Embryonic facial prominence (tissue), 1 donor: Measurements from ENCODE around the gene ZNF423.
A peak's percentile ranks its signal among the peaks of the same experiment; 100 is the strongest.

Experiments
- DNase-seq: peaks from one replicate; pipeline ENCODE4 v3.0.0-alpha.2; 2016; ENCODE audit errors: extremely low spot score

Gene ZNF423

DNA sequence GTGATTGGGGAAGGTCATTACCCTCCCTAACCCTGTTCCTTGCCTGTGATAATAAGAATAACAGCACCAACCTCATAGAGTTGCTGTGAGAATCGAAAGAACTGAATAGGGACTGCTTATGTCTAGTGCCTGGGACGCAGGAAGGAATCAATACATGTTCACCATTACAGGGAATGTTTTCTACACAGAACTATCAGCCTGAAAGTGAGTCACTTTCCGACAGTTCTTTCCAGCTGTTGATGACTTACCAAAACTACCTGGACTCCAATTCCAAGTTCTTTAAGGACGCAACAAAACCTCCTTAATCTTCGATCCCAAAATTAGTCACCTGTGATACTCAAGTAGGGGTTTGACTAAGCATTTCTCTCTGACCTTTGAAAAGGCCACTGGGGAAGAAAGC, 29.4 kb downstream of the ZNF423 start:
- no peak for DNase-seq

DNA sequence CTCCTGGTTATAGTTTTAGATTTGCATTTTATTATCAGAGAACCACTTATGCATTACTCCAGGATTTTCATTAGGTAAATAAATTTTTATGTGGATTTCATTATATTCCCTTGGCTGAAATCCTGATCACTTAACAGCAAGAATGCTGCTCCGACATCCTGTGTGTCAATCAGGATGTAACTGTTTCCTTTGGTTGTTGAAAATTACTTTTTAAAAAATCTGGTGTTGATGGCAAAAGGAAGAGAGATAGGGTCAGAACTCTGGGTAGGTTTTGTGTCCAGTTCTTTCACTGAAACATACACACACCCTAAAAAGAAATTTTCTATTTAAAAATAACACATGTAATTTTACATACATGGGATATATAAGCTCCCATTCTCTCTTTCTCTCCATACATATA, 30.9 kb downstream of the ZNF423 start:
- no peak for DNase-seq

DNA sequence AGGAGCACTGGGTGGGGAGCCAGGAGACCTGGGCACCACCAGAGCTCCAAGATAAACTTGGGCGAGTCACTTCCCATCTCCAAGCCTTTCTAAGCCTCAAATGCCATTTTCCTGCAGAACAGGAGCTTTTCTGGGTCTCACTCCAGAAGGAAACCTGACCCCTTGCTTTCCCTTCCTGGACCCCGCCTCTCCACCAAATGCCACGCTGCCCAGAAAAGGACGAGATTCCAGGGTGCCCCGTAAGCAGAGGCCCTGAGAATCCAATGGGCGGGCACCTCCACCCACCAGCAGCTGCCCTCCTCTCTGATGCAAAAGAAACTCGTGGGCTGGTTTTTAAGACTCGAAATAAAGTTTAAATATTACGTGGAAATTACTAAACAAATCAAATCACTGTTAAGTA, 31.3 kb downstream of the ZNF423 start:
- no peak for DNase-seq

DNA sequence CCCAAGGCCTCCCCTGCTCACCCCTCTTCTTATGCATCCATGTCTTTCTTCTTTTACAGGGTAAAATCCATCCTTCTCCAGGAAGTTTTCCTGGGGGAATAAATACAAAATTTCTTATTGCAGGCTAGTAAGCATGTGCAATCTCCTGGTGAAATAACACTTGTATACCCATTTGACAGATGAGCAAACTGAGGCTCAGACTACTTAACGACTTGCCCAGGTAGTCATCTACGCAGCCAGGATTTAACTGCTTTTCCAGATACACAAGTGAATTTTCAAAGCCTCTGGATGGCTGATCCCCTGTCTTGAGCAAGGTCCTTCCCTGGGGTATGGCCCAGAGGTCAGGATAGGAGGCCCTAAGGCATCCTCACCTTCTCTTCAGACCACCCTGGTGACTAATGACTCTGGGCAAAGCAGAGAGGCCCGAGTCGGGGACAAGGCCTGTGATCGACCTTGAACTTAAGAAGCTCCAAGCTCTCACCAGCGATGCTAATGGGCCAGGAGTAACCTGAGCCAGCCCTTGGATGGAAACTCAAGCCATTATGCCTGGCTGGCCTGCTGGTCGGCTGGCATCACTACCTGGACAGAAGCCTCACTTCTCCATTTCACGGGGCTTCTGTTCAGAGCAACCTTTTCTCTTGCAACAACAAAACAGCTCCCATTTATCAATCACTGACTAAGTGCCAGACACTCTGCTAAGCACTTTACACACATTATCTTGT, 33.1 kb downstream of the ZNF423 start:
- DNase-seq = no peak

DNA sequence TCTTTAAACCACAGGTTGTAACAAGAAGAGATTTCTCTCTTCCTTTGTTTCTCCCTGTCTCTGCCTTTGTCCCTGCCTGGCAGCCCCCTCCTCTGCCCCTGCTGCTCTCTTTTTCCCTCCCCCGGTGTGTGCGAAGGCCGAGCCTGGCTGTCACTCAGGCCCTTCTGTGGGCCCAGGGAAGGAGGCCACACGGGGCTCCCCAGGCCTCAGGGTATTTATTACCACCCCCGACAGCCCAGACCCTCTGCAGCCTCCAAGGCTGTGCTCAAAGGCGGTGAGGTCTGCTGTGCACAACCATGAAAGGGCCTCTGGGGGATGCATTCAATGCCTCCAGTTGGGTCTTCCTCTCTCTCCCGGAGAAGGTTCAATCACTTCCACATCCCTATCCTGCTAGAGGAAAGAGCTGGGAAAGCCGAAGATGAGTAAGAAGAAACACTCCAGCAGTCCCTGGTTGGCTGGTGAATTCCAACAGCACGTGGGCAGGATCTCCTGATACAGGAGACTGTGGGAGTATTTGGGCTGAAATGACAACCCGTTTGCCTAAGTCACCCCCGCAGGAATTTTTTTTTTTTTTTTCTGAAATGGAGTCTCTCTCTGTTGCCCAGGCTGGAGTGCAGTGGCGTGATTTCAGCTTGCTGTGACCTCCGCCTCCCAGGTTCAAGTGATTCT, 34.2 kb downstream of the ZNF423 start:
- no peak for DNase-seq

DNA sequence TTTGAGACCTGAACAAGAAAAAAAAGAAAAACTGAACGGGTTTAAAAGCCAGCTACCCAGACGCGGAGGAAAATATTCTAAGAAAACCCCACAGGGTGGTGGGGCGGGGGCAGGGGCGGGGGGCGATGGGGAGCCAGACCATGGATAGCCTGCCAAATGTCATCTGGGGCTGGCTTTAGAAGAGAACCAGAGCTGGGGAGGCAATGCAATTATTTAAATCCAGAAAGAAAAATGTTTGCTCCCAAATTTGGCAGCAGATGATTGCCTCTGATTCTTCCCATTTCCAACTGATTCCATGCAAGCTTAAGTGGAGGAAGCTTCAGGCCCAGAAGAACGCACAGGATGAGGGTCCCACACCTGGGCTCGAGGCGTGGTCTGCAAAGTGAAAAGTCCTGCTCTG, 34.8 kb downstream of the ZNF423 start:
- DNase-seq = no peak

DNA sequence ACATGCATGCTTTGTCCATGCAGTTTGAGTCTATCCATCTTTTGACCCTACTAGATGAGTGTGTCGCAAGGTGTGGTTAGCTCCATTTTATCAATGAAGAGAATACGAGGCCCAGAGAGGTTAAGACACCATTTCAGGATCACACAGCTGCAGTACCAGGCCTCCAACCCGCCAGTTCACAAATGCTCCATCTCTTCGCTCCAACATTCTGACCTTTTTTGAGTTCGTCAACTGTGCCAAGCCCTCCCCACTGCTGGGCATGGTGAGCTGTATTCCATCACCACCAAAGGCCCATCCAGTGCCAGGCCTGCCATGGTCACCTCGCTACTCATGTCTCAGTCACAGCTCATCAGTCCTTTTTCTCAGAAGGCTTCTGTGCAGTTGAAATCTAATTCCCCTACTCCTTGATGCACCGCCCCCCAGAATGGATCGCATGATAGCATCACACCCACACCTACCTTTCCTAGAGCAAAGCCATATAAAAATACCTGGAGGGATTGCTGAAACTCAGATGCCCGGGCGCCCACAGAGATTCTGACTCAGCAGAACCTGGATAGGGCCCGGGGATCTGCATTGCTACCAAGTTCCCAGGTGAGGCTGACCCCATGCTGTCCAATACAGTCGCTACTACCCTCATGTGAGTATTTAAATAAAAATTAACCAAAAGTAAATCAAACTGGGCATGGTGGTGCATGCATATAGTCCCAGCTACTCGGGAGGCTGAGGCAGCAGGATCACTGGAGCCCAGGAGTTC, 38.0 kb downstream of the ZNF423 start:
- DNase-seq = no peak

DNA sequence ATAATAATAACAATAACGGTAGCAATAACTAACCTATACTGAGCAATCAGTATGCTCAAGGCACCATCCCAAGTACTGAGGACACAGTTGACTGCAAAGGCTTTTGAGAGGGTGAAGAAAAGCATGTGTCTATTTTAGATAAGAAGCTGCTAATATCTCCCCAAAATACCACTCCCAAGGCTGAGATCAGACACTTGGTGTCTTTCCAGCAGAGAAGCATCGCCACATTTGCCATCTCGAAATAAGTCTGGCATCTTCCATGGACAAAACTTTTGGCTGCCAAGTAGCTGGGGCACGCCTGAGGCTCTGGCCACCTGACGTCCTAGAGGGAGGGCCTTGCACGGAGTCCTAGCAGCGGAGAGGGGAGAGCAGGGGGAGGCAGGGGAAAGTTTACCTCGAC, 39.0 kb downstream of the ZNF423 start:
- no peak for DNase-seq

DNA sequence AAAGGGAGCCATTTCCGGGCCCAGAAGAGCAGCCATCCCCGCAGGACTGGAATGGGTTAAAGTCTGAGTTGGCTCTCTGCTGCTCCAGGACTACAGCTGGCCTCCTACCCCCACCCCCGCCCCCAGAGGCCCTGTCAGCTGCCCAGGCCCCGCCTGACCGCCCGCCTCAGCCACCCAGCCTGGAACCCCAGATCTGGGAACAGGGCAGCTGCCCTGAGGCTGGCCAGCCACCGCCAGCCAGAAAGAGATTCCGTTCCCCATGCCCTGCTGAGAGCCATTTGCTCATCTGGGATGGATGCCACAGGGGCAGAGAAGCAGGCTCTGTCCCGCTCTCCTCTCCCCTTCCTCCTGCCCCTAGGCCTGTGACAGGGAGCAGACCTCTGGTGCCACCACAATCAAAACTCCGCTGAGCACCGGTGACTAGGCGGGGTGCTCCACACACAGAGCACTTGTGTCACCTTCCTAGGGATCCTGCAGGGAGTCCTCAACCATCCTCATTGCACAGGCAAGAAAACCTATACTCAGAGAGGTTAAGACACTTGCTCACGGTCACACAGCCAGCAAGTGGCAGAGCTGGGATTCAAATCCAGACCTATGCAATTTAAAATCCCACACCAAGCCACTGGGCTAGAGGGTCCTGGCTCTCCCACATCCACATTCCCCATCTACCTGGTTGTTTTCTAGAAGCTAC, 44.1 kb downstream of the ZNF423 start:
- no peak for DNase-seq

DNA sequence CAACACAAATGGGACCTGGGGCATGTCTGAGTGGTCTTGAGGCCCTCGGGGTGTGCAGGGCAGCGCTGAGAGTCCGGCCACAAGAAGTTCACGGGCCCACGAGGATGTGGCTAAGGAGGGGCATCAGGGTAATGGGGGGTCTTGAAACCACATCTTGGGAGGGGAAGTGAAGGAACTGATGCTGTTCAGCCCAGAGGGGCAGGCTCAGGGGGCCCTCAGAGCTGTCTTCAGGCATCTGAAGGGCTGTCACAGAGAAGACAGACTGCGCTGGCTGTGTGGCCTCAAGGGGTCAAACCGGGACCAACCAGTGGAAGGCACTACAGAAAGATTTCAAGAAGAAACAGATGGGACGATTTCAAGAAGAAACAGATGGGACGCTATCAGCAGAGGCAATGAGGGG, 45.1 kb downstream of the ZNF423 start:
- no peak for DNase-seq

DNA sequence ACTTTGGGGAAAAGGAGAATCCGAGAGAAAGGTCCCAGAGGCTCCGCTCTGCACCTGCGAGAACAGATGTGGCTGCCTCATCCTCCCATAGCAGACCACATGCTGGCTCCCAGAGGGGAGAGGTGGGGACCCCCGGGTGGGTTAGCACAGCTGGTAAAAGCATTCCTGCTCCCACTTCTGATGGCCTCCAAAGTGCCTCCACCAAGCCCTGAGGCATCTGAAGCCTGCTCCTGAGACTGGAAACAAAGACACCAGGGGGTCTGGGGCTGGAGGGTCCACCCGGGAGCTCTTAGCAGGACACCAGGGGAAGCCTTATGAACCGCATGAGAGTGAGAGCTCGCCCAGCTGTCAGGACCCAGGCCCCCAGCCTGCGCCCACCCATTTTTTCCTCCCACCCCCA, 46.4 kb downstream of the ZNF423 start:
- no peak for DNase-seq

DNA sequence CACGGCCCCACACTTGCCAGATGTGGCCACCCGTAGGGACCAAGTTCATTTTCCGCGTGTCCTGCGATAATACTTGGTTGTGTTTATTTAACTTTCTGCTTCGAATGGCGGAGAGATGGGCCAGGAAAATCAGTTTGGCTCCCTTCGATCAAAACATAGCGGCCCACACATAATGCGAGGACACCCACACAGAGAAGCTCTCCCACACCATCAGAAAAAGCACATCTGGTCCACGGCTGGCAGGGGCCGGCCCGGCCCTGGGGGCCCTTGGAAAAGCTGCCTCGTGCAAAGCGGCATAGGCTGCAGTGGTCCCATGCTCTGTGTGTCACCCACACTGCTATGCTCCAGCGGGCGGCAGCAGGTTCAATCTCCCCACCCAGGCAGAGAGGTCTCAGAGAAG, 46.9 kb downstream of the ZNF423 start:
- no peak for DNase-seq

DNA sequence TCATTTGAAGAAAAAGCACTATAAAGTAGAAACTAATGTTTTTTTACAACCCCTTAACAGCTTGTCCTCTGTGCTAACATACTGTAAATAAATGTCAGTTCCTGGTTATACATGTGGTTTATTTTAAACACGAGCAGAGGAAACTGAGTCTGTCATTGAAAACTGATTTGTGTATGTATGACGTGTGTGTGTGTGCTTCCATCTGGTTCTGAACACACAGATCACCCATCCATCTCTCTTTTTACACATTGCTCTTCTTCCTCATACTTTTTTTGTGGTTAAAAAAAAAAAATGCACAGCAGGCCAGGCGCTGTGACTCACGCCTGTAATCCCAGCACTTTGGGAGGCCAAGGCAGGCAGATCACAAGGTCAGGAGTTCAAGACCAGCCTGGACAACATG, 49.5 kb downstream of the ZNF423 start:
- DNase-seq = no peak

DNA sequence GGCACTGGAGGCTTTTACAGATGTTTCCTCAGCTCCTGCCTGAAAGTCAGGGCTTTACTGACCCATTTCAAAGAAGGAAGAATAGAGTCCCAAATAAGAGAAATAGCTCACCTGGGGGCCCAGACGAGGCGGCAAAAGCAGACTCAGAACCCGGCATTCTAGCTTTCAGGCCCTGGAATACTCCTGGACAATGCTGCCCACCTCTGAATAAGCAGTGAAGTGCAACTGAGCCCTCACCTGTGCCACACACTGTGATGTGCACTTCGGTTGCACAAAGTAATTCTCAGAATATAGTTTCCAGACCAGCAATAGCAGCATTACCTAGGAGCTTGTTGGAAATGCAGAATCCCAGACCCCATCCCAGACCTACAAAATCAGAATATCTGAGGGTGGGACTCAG, 54.6 kb downstream of the ZNF423 start:
- DNase-seq = no peak

DNA sequence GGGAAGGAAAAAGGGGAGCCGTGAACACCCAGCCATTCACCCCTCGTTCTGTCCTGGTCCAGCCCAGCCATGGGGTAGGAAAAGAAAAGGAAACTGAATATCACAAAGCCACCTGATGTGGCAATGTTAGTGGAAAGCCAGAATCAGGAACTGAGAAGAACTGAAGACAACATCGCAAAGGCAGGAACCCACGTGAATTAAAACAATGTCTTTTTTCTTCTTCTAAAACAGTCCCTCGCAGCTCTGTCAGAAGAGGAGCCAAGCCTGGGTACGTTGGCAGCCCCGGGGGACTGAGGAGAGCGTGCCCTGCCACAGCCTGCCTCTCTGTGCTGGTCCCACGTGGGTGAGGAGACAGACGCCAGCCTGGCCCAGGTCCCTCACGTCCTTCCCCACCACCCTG, 55.0 kb downstream of the ZNF423 start:
- no peak for DNase-seq

DNA sequence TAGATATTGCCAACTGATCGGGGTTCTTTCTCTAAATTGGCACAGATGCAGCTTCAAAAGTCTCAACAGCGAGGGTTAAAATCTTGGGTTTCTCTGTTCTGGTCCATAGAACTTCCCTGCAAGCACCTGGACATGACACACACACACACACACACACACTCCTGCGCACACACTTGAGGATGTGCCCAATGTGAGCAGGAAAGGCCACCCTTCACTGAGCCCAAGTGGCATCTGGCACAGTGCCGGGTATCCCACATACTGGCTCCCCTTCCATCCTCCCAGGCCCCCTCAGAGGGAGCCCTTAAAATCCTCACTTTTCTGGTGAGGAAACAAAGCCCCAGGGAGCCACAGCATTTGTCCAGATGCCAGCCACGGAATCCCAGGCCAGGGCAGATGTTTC, 55.5 kb downstream of the ZNF423 start:
- DNase-seq = no peak

DNA sequence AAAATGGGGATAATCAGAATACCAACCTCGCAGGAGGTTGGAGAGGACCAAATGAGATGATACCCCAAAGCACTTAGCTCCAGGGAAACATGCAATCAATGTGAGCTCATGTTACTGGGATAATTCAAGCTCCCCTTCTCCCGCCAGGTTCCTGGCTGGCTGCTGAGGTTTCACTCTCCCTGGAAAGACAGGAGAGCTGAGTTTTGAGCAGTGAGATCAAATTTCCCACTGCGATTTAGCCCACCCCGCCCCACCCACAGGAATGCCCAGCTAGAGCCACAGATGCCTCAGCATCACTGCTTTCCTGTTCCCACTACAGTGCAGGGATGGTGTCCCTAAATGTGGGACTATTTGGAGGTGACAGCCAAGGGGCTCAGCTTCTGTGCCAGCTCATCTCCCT, 56.7 kb downstream of the ZNF423 start:
- no peak for DNase-seq

DNA sequence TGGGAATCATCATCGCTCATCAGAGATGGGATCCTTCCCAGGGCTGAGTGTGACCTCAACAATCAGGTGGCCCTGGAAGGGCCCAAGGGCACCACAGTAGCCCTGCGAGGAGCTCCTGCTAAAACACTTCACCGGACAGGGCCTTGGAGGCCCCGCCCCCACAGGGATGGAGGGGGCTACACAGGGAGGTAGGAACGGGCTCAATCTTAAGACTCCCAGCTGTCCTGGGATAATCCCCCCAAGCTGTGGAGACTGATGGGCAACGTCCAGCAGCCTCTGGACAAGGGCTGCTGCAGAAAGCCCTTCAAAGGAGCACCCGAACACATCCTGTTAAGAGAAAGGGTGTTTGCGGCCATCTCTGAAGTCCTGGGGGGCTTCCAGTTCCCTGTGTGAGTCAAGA, 60.4 kb downstream of the ZNF423 start:
- no peak for DNase-seq

DNA sequence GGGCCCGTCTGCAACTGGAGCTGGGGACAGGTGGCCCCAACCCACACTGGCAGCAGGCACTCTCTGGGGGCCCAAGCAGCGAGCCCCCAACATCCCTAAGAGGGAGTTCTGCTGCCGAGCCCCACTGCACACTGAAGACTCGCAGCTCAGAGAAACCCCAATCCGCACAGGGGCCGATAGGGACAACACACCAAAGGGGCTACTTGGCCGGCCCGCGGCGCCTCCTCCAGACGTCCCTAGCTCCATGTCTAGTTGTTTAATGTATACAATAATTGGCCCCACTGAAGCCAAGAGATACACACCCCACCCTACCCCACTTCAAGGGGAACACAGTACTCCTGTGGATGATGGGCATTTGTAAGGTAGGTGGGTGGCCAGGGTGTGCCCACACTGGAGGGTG, 62.7 kb downstream of the ZNF423 start:
- no peak for DNase-seq

DNA sequence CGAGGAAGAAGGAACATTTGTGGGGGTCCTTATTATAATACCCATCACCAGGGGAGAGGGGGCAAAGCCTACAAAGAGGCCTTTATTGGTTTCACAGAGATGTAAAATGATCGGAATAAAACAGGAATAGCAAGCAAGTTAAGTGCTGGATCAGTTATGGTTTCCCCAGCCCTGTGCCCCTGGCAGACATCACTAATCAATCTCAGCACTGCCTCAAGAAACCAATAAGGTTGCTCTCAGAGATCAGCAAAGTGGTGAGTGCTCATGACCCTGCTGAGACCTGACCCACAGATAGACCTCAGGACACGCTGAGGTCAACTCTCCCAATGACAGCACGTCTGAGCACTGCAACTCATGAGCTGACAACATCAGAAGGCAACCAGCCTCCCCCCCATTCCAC, 66.3 kb downstream of the ZNF423 start:
- peak; percentile 39 for DNase-seq

DNA sequence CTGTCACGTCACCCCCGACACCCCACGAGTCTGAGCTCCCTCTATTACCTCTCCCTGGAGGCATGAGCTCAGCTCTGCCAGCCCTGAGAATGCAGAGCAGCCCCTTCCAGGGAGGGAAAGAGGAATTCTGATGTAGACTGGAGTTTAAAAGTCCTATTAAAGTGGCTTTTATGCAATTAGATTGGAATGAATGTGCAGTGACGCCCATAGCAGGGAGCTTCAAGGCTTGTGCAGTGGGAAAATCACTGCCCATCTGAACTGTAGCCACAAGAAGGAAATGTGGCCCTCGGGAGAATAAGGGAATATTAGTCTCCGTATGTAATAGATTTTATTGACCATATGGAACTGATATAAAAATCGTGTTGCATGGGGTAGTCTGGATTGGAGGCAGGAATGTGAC, 66.9 kb downstream of the ZNF423 start:
- DNase-seq = peak; percentile 70

DNA sequence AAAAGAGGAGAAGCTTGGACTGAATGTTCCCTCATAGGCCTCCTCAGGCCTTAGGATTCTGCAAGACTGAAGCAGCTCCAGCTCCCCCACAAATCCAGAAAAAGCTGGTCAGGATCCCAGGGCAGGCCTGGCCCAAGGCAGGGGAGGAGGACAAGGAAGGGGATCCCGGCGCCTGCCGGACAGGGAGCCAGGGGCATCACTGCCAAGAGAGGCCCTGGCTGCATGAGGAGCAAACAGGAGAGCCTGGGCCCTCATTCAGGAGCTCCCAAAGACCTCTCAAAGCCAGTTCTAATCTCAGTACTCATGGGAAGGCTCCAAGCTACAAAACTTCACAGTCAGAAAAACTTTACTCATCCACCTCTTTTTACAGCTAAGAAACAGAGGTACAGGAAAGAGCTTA, 67.3 kb downstream of the ZNF423 start:
- no peak for DNase-seq
